K562 (cell line): ENCODE measurements around the gene YBX2. TPM values are rescaled to one million over a fixed set of nuclear protein-coding genes. Genes with fewer than 3 reads are reported as not detected.

Source experiments
- AFF1 ChIP-seq, 2 experiments: fragments of 450-650 bp; IDR thresholded peaks; 2 replicates each; pipeline ENCODE4 v1.6.1; 2018; ENCODE audit warnings: mild to moderate bottlenecking in 2 of 2, low read depth in 1 of 2; ENCODE audit not compliant: partially characterized antibody in 2 of 2
- CEBPB ChIP-seq: fragments of 450-650 bp; IDR thresholded peaks from 2 replicates; pipeline ENCODE4 v1.6.1; 2016; ENCODE audit warnings: missing genetic modification characterization, missing compliant biosample characterization
- CEBPZ ChIP-seq: fragments of 150-350 bp; IDR thresholded peaks from 2 replicates; pipeline ENCODE4 v1.6.1; 2014; ENCODE audit warnings: low read depth, mild to moderate bottlenecking, low read length, borderline replicate concordance
- CHD1 ChIP-seq: fragments of 200-600 bp; sonication (generic); IDR thresholded peaks from one replicate; pipeline ENCODE4 v1.6.1; 2012; ENCODE audit warnings: mild to moderate bottlenecking, moderate library complexity, low read length, inconsistent platforms
- DACH1 ChIP-seq: fragments of 450-650 bp; IDR thresholded peaks from 2 replicates; pipeline ENCODE4 v1.6.1; 2018; ENCODE audit not compliant: partially characterized antibody
- FUS ChIP-seq: fragments of 200-400 bp; formaldehyde crosslinking; optimal IDR thresholded peaks from 2 replicates; pipeline ENCODE3; 2017; ENCODE audit warnings: low read depth, low read length
- GMEB1 ChIP-seq: fragments of 250-450 bp; sonication (Bioruptor Pico); IDR thresholded peaks from 2 replicates; pipeline ENCODE4 v1.4.0; 2020; ENCODE audit warnings: mild to moderate bottlenecking
- HNRNPLL ChIP-seq: fragments of 200-400 bp; formaldehyde crosslinking; IDR thresholded peaks from 2 replicates; pipeline ENCODE4 v1.6.1; 2017; ENCODE audit warnings: low read length, low read depth, mild to moderate bottlenecking; ENCODE audit not compliant: poor library complexity, severe bottlenecking
- POLR2AphosphoS5 ChIP-seq: IDR thresholded peaks from 2 replicates; pipeline ENCODE4 v1.6.1; 2011; ENCODE audit warnings: mild to moderate bottlenecking, low read depth, low read length, moderate library complexity; ENCODE audit not compliant: control insufficient read depth, insufficient read depth
- TEAD2 ChIP-seq: fragments of 450-650 bp; IDR thresholded peaks from 2 replicates; pipeline ENCODE4 v1.6.1; 2016; ENCODE audit warnings: missing genetic modification characterization, control low read depth, missing compliant biosample characterization
- THAP7 ChIP-seq: fragments of 250-450 bp; sonication (Bioruptor Pico); IDR thresholded peaks from 2 replicates; pipeline ENCODE4 v1.5.0; 2021
- ZBTB17 ChIP-seq: fragments of 450-650 bp; formaldehyde crosslinking; IDR thresholded peaks from 2 replicates; pipeline ENCODE4 v1.4.0; 2020; ENCODE audit warnings: mild to moderate bottlenecking
- ZBTB33 ChIP-seq: sonication (generic); formaldehyde crosslinking; IDR thresholded peaks from 2 replicates; pipeline ENCODE4 v1.8.1; 2023; ENCODE audit warnings: mild to moderate bottlenecking, missing genetic modification reagents
- ZNF263 ChIP-seq: sonication (generic); formaldehyde crosslinking; IDR thresholded peaks from 2 replicates; pipeline ENCODE4 v1.8.0; 2022; ENCODE audit warnings: mild to moderate bottlenecking, missing genetic modification reagents, borderline replicate concordance
- polyA plus RNA-seq, 8 experiments: library from polyadenylated mRNA; depleted of rRNA in 4 of 8; stranded (reverse) in 5 of 8; unstranded in 3 of 8; fragments of >200 nt; fragmentation: Nextera tagmentation in 2 of 8; fragmentation: Illumina TruSeq in 1 of 8; extraction: Ambion mirVana in 2 of 8; extraction: Trizol in 1 of 8; gene quantifications; 2 replicates each; pipeline versions ENCODE4 v1.2.1 to v1.2.3, GENCODE V29; 2011 to 2014; ENCODE audit warnings: inconsistent platforms in 1 of 8, missing spikeins in 1 of 8
- total RNA-seq, 7 experiments: library from RNA; depleted of rRNA in 6 of 7; stranded (reverse); fragments of >200 nt in 6 of 7; fragmentation: Illumina TruSeq in 2 of 7; extraction: Trizol in 2 of 7; gene quantifications; 2 replicates each; pipeline versions ENCODE4 v1.2.1 to v1.2.3, GENCODE V29; 2011 to 2021; ENCODE audit warnings: low replicate concordance in 1 of 7

The YBX2 gene
- total and polyA plus RNA-seq, 9 of the 15 experiments (the other 6 are each of a cell fraction or from before 2014, with no cell fraction given), result 0.03 to 0.59 (median 0.27) TPM; not detected in 6

- TF ChIP-seq AFF1 (IDR thresholded peaks at IDR 0.05; ENCODE audit: low read depth in 1 of 2, partially characterized antibody in 2 of 2) (peak in 1 of 2 experiments; percentile 85), THAP7 (CRISPR knock-in tag) (0 out of 2 replicates have a peak, but pooled peaks have one; percentile 71), CHD1 (no peak), ZBTB17 (CRISPR knock-in tag) (0 out of 2 replicates have a peak, but pooled peaks have one; percentile 25), GMEB1 (CRISPR knock-in tag) (peak; percentile 82), DACH1 (peak; percentile 66), CEBPB (tag) (no peak), ZBTB33 (CRISPR knock-in tag) (0 out of 2 replicates have a peak, but pooled peaks have one; percentile 26), CEBPZ (no peak), FUS (no peak), HNRNPLL (peak; percentile 97), ZNF263 (0 out of 2 replicates have a peak, but pooled peaks have one; percentile 54), TEAD2 (no peak), POLR2AphosphoS5 (peak; percentile 66; the same call in 1 of the 2 replicates)
Observed at GRCh38 chr17:7242717-7243452, 51.6 kb downstream of the YBX2 start (continued).
